ENCODE results near the gene FADD. TPM values are rescaled to one million over a fixed set of nuclear protein-coding genes. Genes with fewer than 3 reads are reported as not detected.

Gene FADD
- total RNA-seq, 2 experiments from 2014 or later = 40.4 to 41.3 TPM

GRCh38 chr11:70169632-70170031 is 33.5 kb upstream of the FADD start:
- DNase-seq (no peak), ATAC-seq (ENCODE audit: low read depth) (no peak)
- no peaks in the 10 kb centered on the region for H3K27me3 Mint-ChIP-seq
- POLR2A ChIA-PET = no interaction called here
- no peak overlapping the region for H3K4me3 Mint-ChIP-seq
- no peaks in the 10 kb centered on the region for H3K9me3 Mint-ChIP-seq
- H3K36me3 Mint-ChIP-seq = no peaks in the 10 kb centered on the region
- no peak overlapping the region for H3K27ac Mint-ChIP-seq
- no peaks in the 10 kb centered on the region for H3K4me1 Mint-ChIP-seq

DNA sequence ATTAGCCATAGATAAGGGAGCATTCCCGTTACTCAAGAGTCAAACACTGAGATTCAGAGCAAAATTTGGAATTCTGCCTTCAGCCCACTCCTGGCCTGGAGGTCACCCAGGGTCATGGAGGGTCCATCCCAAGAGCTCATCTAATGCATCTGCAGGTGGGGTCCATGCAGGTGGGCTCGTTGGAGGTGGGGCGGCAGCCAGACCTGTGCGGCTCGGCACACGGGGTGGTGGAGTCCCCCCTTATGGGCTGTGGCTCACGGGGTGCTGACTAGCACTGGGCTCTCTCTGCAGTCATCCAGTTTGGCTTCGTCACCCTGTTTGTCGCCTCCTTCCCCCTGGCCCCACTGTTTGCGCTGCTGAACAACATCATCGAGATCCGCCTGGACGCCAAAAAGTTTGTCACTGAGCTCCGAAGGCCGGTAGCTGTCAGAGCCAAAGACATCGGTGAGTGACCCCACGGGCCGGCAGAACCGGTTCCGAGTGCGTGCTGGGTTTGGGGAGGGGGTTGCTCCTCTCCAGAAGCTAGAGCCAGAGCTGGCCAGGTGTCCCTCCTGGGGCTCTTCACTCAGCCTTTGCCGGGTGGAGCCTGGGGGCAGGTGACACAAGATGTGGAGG is 32.4 kb upstream of the FADD start:
- Mint-ChIP-seq H3K36me3 (no peaks in the 10 kb centered on the region), H3K27me3 (no peaks in the 10 kb centered on the region), H3K4me1 (no peaks in the 10 kb centered on the region), H3K9me3 (no peaks in the 10 kb centered on the region), H3K4me3 (no peak overlapping the region), H3K27ac (no peak overlapping the region)
- no peak for DNase-seq
- no peak for ATAC-seq (ENCODE audit: low read depth)
- POLR2A ChIA-PET = no interaction called here

GRCh38 chr11:70173018-70173417 is 30.1 kb upstream of the FADD start:
- POLR2A ChIA-PET = no interaction called here
- Mint-ChIP-seq H3K4me1 (no peaks in the 10 kb centered on the region), H3K27me3 (no peaks in the 10 kb centered on the region), H3K9me3 (no peaks in the 10 kb centered on the region), H3K4me3 (no peak overlapping the region), H3K27ac (no peak overlapping the region), H3K36me3 (no peaks in the 10 kb centered on the region)
- no peak for DNase-seq
- no peak for ATAC-seq (ENCODE audit: low read depth)

- no peak overlapping the region for H3K27ac Mint-ChIP-seq
- no peaks in the 10 kb centered on the region for H3K36me3 Mint-ChIP-seq
- DNase-seq = no peak
- no peaks in the 10 kb centered on the region for H3K9me3 Mint-ChIP-seq
- no peak overlapping the region for H3K4me3 Mint-ChIP-seq
- no peak for ATAC-seq (ENCODE audit: low read depth)
- H3K27me3 Mint-ChIP-seq = no peaks in the 10 kb centered on the region
- POLR2A ChIA-PET = no interaction called here
- no peaks in the 10 kb centered on the region for H3K4me1 Mint-ChIP-seq
Observed at GRCh38 chr11:70174547-70175235, 28.4 kb upstream of the FADD start.

- no peak overlapping the region for H3K27ac Mint-ChIP-seq
- POLR2A ChIA-PET = no interaction called here
- H3K27me3 Mint-ChIP-seq = no peaks in the 10 kb centered on the region
- ATAC-seq (ENCODE audit: low read depth) = no peak
- no peaks in the 10 kb centered on the region for H3K9me3 Mint-ChIP-seq
- H3K4me3 Mint-ChIP-seq = no peak overlapping the region
- H3K4me1 Mint-ChIP-seq = no peaks in the 10 kb centered on the region
- H3K36me3 Mint-ChIP-seq = no peaks in the 10 kb centered on the region
- DNase-seq = no peak
Observed at GRCh38 chr11:70175236-70175698, 27.8 kb upstream of the FADD start.

GRCh38 chr11:70176940-70177689 is 26.0 kb upstream of the FADD start:
- POLR2A ChIA-PET = no interaction called here
- Mint-ChIP-seq H3K9me3 (no peaks in the 10 kb centered on the region), H3K4me3 (no peak overlapping the region), H3K27me3 (no peaks in the 10 kb centered on the region), H3K27ac (no peak overlapping the region), H3K4me1 (no peaks in the 10 kb centered on the region), H3K36me3 (no peaks in the 10 kb centered on the region)
- DNase-seq (peak; percentile 70), ATAC-seq (ENCODE audit: low read depth) (peak; percentile 33)

- POLR2A ChIA-PET = no interaction called here
- no peaks in the 10 kb centered on the region for H3K9me3 Mint-ChIP-seq
- H3K4me1 Mint-ChIP-seq = no peaks in the 10 kb centered on the region
- H3K4me3 Mint-ChIP-seq = no peak overlapping the region
- no peaks in the 10 kb centered on the region for H3K27me3 Mint-ChIP-seq
- ATAC-seq (ENCODE audit: low read depth) (no peak), DNase-seq (no peak)
- H3K27ac Mint-ChIP-seq = no peak overlapping the region
- H3K36me3 Mint-ChIP-seq = no peaks in the 10 kb centered on the region
Observed at GRCh38 chr11:70180906-70181305, 22.2 kb upstream of the FADD start.

- ATAC-seq (ENCODE audit: low read depth) (no peak), DNase-seq (no peak)
- no peak overlapping the region for H3K4me3 Mint-ChIP-seq
- H3K27me3 Mint-ChIP-seq = no peaks in the 10 kb centered on the region
- no peaks in the 10 kb centered on the region for H3K4me1 Mint-ChIP-seq
- H3K9me3 Mint-ChIP-seq = no peaks in the 10 kb centered on the region
- POLR2A ChIA-PET = no interaction called here
- H3K27ac Mint-ChIP-seq = no peak overlapping the region
- no peaks in the 10 kb centered on the region for H3K36me3 Mint-ChIP-seq
Observed at GRCh38 chr11:70182266-70182665, 20.8 kb upstream of the FADD start.

- POLR2A ChIA-PET = no interaction called here
- no peaks in the 10 kb centered on the region for H3K4me1 Mint-ChIP-seq
- no peaks in the 10 kb centered on the region for H3K9me3 Mint-ChIP-seq
- no peak overlapping the region for H3K4me3 Mint-ChIP-seq
- ATAC-seq (ENCODE audit: low read depth) (no peak), DNase-seq (no peak)
- no peaks in the 10 kb centered on the region for H3K27me3 Mint-ChIP-seq
- H3K27ac Mint-ChIP-seq = no peak overlapping the region
- H3K36me3 Mint-ChIP-seq = no peaks in the 10 kb centered on the region
Observed at GRCh38 chr11:70183032-70183431, 20.1 kb upstream of the FADD start.

GRCh38 chr11:70183483-70184176 is 19.5 kb upstream of the FADD start:
- Mint-ChIP-seq H3K36me3 (no peaks in the 10 kb centered on the region), H3K27me3 (no peaks in the 10 kb centered on the region), H3K9me3 (no peaks in the 10 kb centered on the region), H3K4me1 (no peaks in the 10 kb centered on the region), H3K4me3 (no peak overlapping the region), H3K27ac (no peak overlapping the region)
- ATAC-seq (ENCODE audit: low read depth) (no peak), DNase-seq (no peak)
- POLR2A ChIA-PET = interaction anchor here (0.5 kb wide), 1 partner anchor 474 kb away, joined by 3 read pairs; no protein-coding TSS in a partner anchor

DNA sequence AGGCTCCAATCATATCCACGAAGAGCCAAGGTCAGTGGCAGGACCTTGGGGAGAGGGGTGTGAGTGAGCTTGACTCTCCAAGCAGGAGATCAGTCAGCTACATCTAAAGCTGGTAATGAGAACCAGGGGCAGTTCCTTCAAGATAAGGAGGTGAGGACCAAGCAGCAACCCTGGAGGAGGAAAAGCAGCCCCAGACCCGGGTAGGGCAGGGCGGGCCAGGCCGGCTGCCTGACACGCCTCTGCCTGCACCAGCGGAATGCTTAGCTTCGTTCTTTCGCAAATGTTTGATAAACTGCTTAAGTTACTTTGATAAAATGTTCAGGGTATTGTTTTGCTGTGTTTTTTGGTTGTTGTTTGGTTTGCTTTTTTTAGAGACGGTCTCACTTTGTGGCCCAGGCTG is 18.7 kb upstream of the FADD start:
- no peaks in the 10 kb centered on the region for H3K4me1 Mint-ChIP-seq

DNA sequence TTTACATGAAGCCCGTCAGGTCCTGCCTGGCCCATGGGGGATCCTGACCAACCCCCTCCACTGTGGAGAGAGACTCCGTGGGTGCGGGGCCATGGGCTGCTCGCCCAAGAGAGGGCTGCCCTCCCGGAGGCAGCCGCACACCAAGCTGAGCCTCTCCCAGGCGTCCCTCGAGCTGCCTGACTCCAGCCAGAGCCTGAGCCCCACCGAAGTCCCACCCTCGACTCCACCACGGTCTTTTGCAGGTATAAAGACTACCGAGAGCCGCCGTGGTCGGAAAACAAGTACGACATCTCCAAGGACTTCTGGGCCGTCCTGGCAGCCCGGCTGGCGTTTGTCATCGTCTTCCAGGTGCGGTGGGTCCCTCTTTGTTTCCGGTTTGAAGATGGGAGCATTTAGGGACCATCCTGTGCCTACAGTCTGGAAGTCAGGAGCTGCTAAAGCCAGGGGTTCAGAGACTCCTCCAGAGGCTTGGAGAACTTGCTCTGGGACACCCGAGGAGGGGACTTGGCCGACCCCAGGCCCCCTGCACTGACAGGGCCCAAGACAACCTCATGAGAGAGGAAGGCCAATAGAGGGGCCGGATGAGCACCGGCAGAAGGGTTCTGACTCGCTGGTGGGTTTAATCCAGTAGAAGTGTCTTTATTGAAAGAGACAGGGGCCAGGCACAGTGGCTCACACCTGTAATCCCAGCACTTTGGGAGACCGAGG is 17.6 kb upstream of the FADD start:
- no peak overlapping the region for H3K4me3 Mint-ChIP-seq
- ATAC-seq (ENCODE audit: low read depth) (no peak), DNase-seq (no peak)
- no peak overlapping the region for H3K27ac Mint-ChIP-seq
- POLR2A ChIA-PET = no interaction called here
- H3K9me3 Mint-ChIP-seq = no peaks in the 10 kb centered on the region
- H3K4me1 Mint-ChIP-seq = no peaks in the 10 kb centered on the region
- H3K36me3 Mint-ChIP-seq = no peaks in the 10 kb centered on the region
- no peaks in the 10 kb centered on the region for H3K27me3 Mint-ChIP-seq

More for the DNA sequence above, 18.7 kb upstream of the FADD start:
- Mint-ChIP-seq H3K27me3 (no peaks in the 10 kb centered on the region), H3K27ac (no peak overlapping the region), H3K4me3 (no peak overlapping the region), H3K9me3 (no peaks in the 10 kb centered on the region), H3K36me3 (no peaks in the 10 kb centered on the region)
- no peak for DNase-seq
- no peak for ATAC-seq (ENCODE audit: low read depth)
- POLR2A ChIA-PET = no interaction called here

DNA sequence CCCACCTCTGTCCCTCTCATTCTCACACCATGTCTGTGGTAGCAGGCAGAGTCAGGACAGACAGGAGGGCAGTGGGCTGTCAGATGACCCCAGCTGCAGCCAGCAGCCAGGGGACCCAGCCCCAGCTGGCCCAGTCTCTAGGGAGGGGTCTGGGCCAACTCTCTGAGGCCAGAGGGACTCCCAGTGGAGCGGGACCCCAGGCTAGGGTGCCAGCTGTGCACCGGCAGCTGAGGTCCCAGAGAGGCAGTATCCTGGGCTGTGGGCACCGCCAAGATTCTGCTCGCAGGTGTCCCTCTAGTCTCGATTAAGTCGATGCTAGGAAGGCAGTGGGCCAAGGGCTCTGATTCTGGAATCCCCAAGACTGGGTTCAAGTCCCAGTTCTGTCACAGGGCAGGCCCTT is 16.7 kb upstream of the FADD start:
- peaks cover 2% of the 10 kb centered on the region for H3K4me1 Mint-ChIP-seq
- POLR2A ChIA-PET = no interaction called here
- H3K27me3 Mint-ChIP-seq = no peaks in the 10 kb centered on the region
- no peaks in the 10 kb centered on the region for H3K36me3 Mint-ChIP-seq
- DNase-seq (no peak), ATAC-seq (ENCODE audit: low read depth) (no peak)
- H3K27ac Mint-ChIP-seq = no peak overlapping the region
- no peaks in the 10 kb centered on the region for H3K9me3 Mint-ChIP-seq
- H3K4me3 Mint-ChIP-seq = no peak overlapping the region
